NCI-H510A treated with DMSO at 0.1 percent for 48 hours (cell line): ENCODE measurements around the gene PANK2.
A peak's percentile ranks its signal among the peaks of the same experiment; 100 is the strongest.
"Not testable (repeated sequence)": the region's sequence is repeated elsewhere in the genome, so short reads cannot be mapped to it uniquely, and the experiment has no call there.

Experiments
- DNase-seq: peaks from one replicate; lab custom pipeline; 2025; lab: John Stamatoyannopoulos, UW

PANK2 gene

GRCh38 chr20:3888622-3889488 lies at the start of gene PANK2:
Gene PANK2 (plus strand): TSS chr20:3889387.
- DNase-seq, result peak; percentile 98

- not testable (repeated sequence) for DNase-seq
Observed at GRCh38 chr20:3840201-3840600, 49.0 kb upstream of the PANK2 start.

- DNase-seq, result no peak
Observed at GRCh38 chr20:3842348-3842930, 46.7 kb upstream of the PANK2 start.

- DNase-seq, result no peak
Observed at GRCh38 chr20:3843490-3843889, 45.7 kb upstream of the PANK2 start.

- not testable (repeated sequence) for DNase-seq
Observed at GRCh38 chr20:3843990-3844619, 45.1 kb upstream of the PANK2 start.

- DNase-seq, result no peak
Observed at GRCh38 chr20:3846378-3846739, 42.8 kb upstream of the PANK2 start.

GRCh38 chr20:3846740-3847428 lies 42.3 kb upstream of the PANK2 start, which contains the start of gene MAVS:
Gene MAVS (plus strand): TSS chr20:3846834. CDS start chr20:3854625, 7,791 bp downstream.
- peak; percentile 95 for DNase-seq

GRCh38 chr20:3847429-3847940 lies 41.7 kb upstream of the PANK2 start:
- DNase-seq, result no peak

GRCh38 chr20:3848565-3848964 lies 40.6 kb upstream of the PANK2 start:
- no peak for DNase-seq

- DNase-seq, result no peak
Observed at GRCh38 chr20:3854462-3854871, 34.7 kb upstream of the PANK2 start.

GRCh38 chr20:3857405-3857804 lies 31.8 kb upstream of the PANK2 start:
- DNase-seq, result no peak

- no peak for DNase-seq
Observed at GRCh38 chr20:3858689-3859088, 30.5 kb upstream of the PANK2 start.

GRCh38 chr20:3861191-3861590 lies 28.0 kb upstream of the PANK2 start:
- no peak for DNase-seq

- no peak for DNase-seq
Observed at GRCh38 chr20:3862333-3862732, 26.9 kb upstream of the PANK2 start.

GRCh38 chr20:3863317-3863716 lies 25.9 kb upstream of the PANK2 start:
- DNase-seq, result no peak

GRCh38 chr20:3864518-3864917 lies 24.7 kb upstream of the PANK2 start:
- DNase-seq, result no peak

- no peak for DNase-seq
Observed at GRCh38 chr20:3865152-3865886, 23.9 kb upstream of the PANK2 start.

- DNase-seq, result no peak
Observed at GRCh38 chr20:3865887-3866407, 23.2 kb upstream of the PANK2 start.

GRCh38 chr20:3866464-3866863 lies 22.7 kb upstream of the PANK2 start:
- DNase-seq, result no peak

GRCh38 chr20:3867802-3868201 lies 21.4 kb upstream of the PANK2 start:
- no peak for DNase-seq
